HL-60/S4 (cell line): Measurements from ENCODE around the gene DDO.
"Not testable (repeated sequence)": the region's sequence is repeated elsewhere in the genome, so short reads cannot be mapped to it uniquely, and the experiment has no call there.

ENCODE experiments used
- in situ Hi-C: fragments of 300-500 bp; cut with MboI; formaldehyde crosslinking; loops from 2 replicates; pipeline ENCODE4 v1.14.3; 2022; ENCODE audit warnings: low sequenced_read_pairs

The DDO gene

GRCh38 chr6:110350593-110350992 is 64.8 kb downstream of the DDO start:
- in situ Hi-C loops = not testable (repeated sequence)

GRCh38 chr6:110348961-110349690 is 66.2 kb downstream of the DDO start:
- in situ Hi-C loops = no loop called here

GRCh38 chr6:110345025-110345424 is 70.3 kb downstream of the DDO start:
- in situ Hi-C loops = no loop called here

- in situ Hi-C loops = no loop called here
Measured at GRCh38 chr6:110342759-110343158, 72.6 kb downstream of the DDO start.
